Thyroid gland (tissue), 4 donors: ENCODE measurements around the gene FAM3D.

Experiments used
- CTCF ChIP-seq, 6 experiments: fragments of 200-600 bp in 3 of 6; fragments of 450-650 bp in 3 of 6; sonication (generic) in 3 of 6; IDR thresholded peaks; one replicate each; pipeline ENCODE4 v1.5.1; 2016 to 2019; ENCODE audit warnings: antibody characterized with exemption in 6 of 6, mild to moderate bottlenecking in 2 of 6, inconsistent platforms in 1 of 6, moderate library complexity in 1 of 6
- POLR2A ChIP-seq, 2 donors: fragments of 450-650 bp; IDR thresholded peaks; one replicate each; pipeline ENCODE4 v1.6.1; 2017; ENCODE audit warnings: antibody characterized with exemption in 2 of 2, mild to moderate bottlenecking in 2 of 2, moderate library complexity in 1 of 2

- TF ChIP-seq CTCF (IDR thresholded peaks at IDR 0.05) (no peak), POLR2A (IDR thresholded peaks at IDR 0.05) (no peak)
Measured at GRCh38 chr3:58688574-58688973, 22.0 kb upstream of the FAM3D start.
